CD8-positive, alpha-beta memory T cell (primary cell): ENCODE measurements around the gene GABBR2. TPM values are rescaled to one million over a fixed set of nuclear protein-coding genes. Genes with fewer than 3 reads are reported as not detected.

ENCODE experiments used
- CTCF ChIA-PET: fragments of 350-600 bp; sonication (Branson Sonifier 250); formaldehyde crosslinking; loops from one replicate; lab custom pipeline; 2021; ENCODE audit warnings: antibody characterized with exemption; lab: Charles Lee
- POLR2A ChIA-PET: fragments of 350-600 bp; sonication (Branson Sonifier 250); formaldehyde crosslinking; loops from one replicate; lab custom pipeline; 2021; ENCODE audit warnings: antibody characterized with exemption; lab: Charles Lee
- DNase-seq, 5 donors: peaks; one replicate each; pipeline versions ENCODE4 v3.0.0 to v3.0.0-alpha.2; 2020 to 2022; ENCODE audit warnings: mixed read lengths in 1 of 5
- H3K27ac ChIP-seq: one replicate; pipeline ENCODE4 v1.7.0; 2013; ENCODE audit warnings: low read depth, mild to moderate bottlenecking, low read length, moderate library complexity
- H3K27me3 ChIP-seq: 2 replicates; pipeline ENCODE4 v1.7.0; 2013; ENCODE audit warnings: low read length, mild to moderate bottlenecking; ENCODE audit not compliant: insufficient read depth, poor library complexity, severe bottlenecking
- H3K36me3 ChIP-seq: 2 replicates; pipeline ENCODE4 v1.7.0; 2013; ENCODE audit warnings: mild to moderate bottlenecking, low read length, moderate library complexity; ENCODE audit not compliant: insufficient read depth
- H3K4me1 ChIP-seq: 2 replicates; pipeline ENCODE4 v1.7.0; 2013; ENCODE audit warnings: mild to moderate bottlenecking, low read length, moderate library complexity; ENCODE audit not compliant: insufficient read depth
- H3K4me3 ChIP-seq: 2 replicates; pipeline ENCODE4 v1.7.0; 2013; ENCODE audit warnings: mild to moderate bottlenecking, low read length
- H3K9me3 ChIP-seq: 2 replicates; pipeline ENCODE4 v1.7.0; 2013; ENCODE audit warnings: mild to moderate bottlenecking, low read length
- H3K27ac Mint-ChIP-seq, 8 donors: one replicate each; pipeline ENCODE4 v1.8.0; 2020 to 2021; ENCODE audit warnings: mixed read lengths in 8 of 8, mild to moderate bottlenecking in 6 of 8, inconsistent platforms in 3 of 8, moderate library complexity in 3 of 8
- H3K27me3 Mint-ChIP-seq, 2 donors: one replicate each; pipeline ENCODE4 v1.8.0; 2020 to 2021; ENCODE audit warnings: mixed read lengths in 2 of 2, mild to moderate bottlenecking in 1 of 2, moderate library complexity in 1 of 2
- H3K36me3 Mint-ChIP-seq, 3 donors: one replicate each; pipeline ENCODE4 v1.8.0; 2020 to 2021; ENCODE audit warnings: mixed read lengths in 3 of 3, inconsistent platforms in 1 of 3, mild to moderate bottlenecking in 1 of 3
- H3K4me1 Mint-ChIP-seq, 3 donors: one replicate each; pipeline ENCODE4 v1.8.0; 2020 to 2021; ENCODE audit warnings: mixed read lengths in 3 of 3, inconsistent platforms in 1 of 3, mild to moderate bottlenecking in 1 of 3
- H3K4me3 Mint-ChIP-seq, 7 donors: one replicate each; pipeline ENCODE4 v1.8.0; 2020 to 2021; ENCODE audit warnings: mixed read lengths in 7 of 7, mild to moderate bottlenecking in 6 of 7, moderate library complexity in 4 of 7, inconsistent platforms in 2 of 7
- H3K9me3 Mint-ChIP-seq, 5 donors: one replicate each; pipeline ENCODE4 v1.8.0; 2020 to 2022; ENCODE audit warnings: mixed read lengths in 5 of 5, mild to moderate bottlenecking in 3 of 5, moderate library complexity in 2 of 5, inconsistent platforms in 1 of 5
- polyA plus RNA-seq: library from polyadenylated mRNA; unstranded; fragments of 300-500 nt; fragmentation: Illumina TruSeq; gene quantifications from one replicate; pipeline ENCODE4 v1.2.3, GENCODE V29; 2021
- total RNA-seq, 2 experiments: library from RNA; stranded (reverse); gene quantifications; one replicate each; pipeline ENCODE4 v1.2.3, GENCODE V29; 2021

GABBR2 gene
- total and polyA plus RNA-seq, 3 experiments from 2014 or later = not detected

DNA sequence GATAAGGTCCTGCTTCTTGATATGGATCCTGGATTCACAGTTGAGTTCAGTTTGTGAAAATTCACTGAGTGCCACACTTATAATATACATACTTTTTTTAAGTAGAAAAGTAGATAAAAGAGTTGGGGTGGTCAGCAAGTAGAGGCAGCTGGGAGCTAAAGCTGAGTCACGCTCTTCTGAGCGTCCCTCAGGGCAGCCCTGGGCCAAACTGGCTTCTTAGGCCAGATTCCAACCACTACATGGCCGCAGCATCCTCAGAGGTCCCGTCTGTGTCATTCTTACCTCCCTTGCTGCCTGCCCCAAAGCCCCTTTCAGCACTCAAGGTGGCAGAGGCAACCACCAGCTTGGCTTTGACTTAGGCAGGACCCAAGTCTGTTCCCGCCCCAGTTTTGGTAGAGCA is 329.9 kb downstream of the GABBR2 start:
- Histone ChIP-seq H3K27ac (no peak overlapping the region), H3K36me3 (no peaks in the 10 kb centered on the region), H3K4me1 (no peaks in the 10 kb centered on the region), H3K27me3 (no peaks in the 10 kb centered on the region), H3K4me3 (no peak overlapping the region), H3K9me3 (no peaks in the 10 kb centered on the region)
- ChIA-PET POLR2A (no interaction called here), CTCF (no interaction called here)
- H3K9me3 Mint-ChIP-seq = no peaks in the 10 kb centered on the region
- no peaks in the 10 kb centered on the region for H3K36me3 Mint-ChIP-seq
- no peak overlapping the region for H3K4me3 Mint-ChIP-seq
- H3K27me3 Mint-ChIP-seq = peaks cover 2 to 6% of the 10 kb centered on the region in 2 donors
- no peak overlapping the region for H3K27ac Mint-ChIP-seq
- no peaks in the 10 kb centered on the region for H3K4me1 Mint-ChIP-seq
- DNase-seq = no peak

DNA sequence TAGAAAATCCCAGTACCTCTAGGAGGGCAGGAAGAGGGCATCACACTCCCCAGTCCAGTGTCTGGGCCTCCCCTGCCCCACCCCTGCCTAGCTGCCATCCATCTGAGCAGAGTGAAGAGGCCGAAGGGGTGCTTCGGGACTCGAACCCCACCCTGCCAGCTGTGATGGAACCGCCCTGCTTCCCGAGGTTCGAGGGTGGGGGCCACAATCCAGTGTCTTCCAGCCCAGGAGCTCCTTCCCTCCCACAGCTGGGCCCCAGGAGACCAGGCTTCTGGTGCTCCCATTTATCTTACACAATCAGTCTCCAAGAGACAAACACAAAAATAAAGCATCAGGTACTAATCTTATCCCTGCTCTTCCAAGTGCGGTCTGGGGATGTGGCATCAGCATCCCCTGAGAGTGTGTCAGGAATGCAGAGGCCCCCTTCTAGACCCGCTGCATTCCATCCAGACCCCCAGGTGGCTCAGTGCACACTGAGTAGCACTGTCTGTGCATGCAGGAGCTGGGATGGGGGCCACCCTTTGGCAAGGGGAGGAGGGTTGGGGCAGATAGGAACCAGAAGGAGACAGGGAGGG is 330.4 kb downstream of the GABBR2 start:
- H3K4me3 ChIP-seq = no peak overlapping the region
- no peaks in the 10 kb centered on the region for H3K36me3 Mint-ChIP-seq
- no peaks in the 10 kb centered on the region for H3K9me3 Mint-ChIP-seq
- H3K4me3 Mint-ChIP-seq = no peak overlapping the region
- DNase-seq = no peak
- H3K27me3 Mint-ChIP-seq = peaks cover 2 to 6% of the 10 kb centered on the region in 2 donors
- CTCF ChIA-PET = no interaction called here
- H3K4me1 ChIP-seq = no peaks in the 10 kb centered on the region
- no peaks in the 10 kb centered on the region for H3K27me3 ChIP-seq
- H3K36me3 ChIP-seq = no peaks in the 10 kb centered on the region
- no peak overlapping the region for H3K27ac Mint-ChIP-seq
- H3K9me3 ChIP-seq = no peaks in the 10 kb centered on the region
- no peak overlapping the region for H3K27ac ChIP-seq
- no peaks in the 10 kb centered on the region for H3K4me1 Mint-ChIP-seq
- POLR2A ChIA-PET = no interaction called here

DNA sequence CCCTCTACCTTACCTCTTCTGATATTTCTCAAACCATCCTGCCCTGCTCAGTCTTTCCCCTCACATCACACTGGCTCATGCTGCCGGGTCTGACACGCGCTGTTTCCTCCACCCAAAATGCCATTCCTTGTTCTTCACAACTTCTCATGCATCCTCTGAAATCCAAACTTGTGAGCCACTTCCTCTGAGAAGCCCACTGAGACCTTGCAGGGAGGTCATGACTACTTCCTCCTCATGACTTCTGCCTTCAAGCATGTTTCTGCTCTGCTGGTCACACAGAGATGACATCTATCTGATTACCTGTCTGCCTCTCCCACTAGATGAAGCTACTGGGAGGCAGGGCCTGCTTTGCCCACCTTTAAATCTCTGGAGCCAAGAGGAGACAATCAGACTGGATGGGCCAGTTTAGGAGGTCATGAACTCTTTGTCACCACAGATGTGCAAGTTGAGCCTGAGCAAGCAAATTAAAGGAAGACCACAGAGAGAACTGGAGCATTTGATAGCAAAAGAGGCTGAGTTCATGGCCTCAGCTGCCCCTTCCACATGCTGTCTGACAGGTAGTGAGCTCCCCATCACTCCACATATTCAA is 333.5 kb downstream of the GABBR2 start:
- peak overlapping the region in 1 of 8 donors; percentile 24 for H3K27ac Mint-ChIP-seq
- no peaks in the 10 kb centered on the region for H3K36me3 ChIP-seq
- no peaks in the 10 kb centered on the region for H3K36me3 Mint-ChIP-seq
- H3K27me3 ChIP-seq = no peaks in the 10 kb centered on the region
- no peak overlapping the region for H3K4me3 Mint-ChIP-seq
- no peak for DNase-seq
- no peaks in the 10 kb centered on the region for H3K4me1 Mint-ChIP-seq
- no peak overlapping the region for H3K27ac ChIP-seq
- CTCF ChIA-PET = no interaction called here
- H3K9me3 ChIP-seq = no peaks in the 10 kb centered on the region
- H3K4me3 ChIP-seq = no peak overlapping the region
- POLR2A ChIA-PET = no interaction called here
- H3K9me3 Mint-ChIP-seq = no peaks in the 10 kb centered on the region
- H3K4me1 ChIP-seq = no peaks in the 10 kb centered on the region
- peaks cover 2 to 17% of the 10 kb centered on the region in 2 donors for H3K27me3 Mint-ChIP-seq

DNA sequence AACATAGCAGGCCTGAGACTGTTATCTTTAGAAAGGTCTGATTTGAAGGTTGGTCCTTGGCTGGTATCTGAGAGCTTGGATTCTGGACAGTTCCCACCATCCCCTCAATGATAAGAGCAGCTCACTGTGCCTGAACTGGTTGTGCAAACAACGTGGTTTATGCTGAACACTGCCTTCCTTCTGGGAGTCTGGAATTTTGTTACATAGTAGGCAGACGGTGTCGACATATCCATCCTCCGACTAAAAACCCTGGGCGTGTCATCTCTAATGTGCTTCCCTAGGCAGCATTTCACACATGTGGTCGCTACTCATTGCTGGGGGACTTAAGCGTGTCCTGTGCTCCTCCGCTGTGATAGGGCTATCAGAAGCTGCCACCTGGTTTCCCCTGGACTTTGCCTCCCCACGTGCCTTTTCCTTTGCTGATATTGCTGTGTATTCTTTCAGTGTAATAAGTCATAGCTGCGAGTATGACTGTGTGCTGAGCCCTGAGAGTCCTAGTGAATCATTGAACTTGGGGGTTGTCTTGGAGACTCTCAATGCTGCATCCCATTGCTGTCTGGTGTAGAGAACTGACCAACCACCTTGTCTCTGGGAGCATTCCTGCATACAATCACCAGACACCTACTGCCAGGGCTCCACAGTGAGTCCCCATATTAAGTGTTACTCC is 334.2 kb downstream of the GABBR2 start:
- Histone ChIP-seq H3K36me3 (no peaks in the 10 kb centered on the region), H3K4me1 (no peaks in the 10 kb centered on the region), H3K27me3 (no peaks in the 10 kb centered on the region), H3K27ac (no peak overlapping the region), H3K4me3 (no peak overlapping the region), H3K9me3 (no peaks in the 10 kb centered on the region)
- Mint-ChIP-seq H3K9me3 (no peaks in the 10 kb centered on the region), H3K27me3 (peaks cover 7 to 17% of the 10 kb centered on the region in 2 donors), H3K36me3 (no peaks in the 10 kb centered on the region), H3K4me3 (no peak overlapping the region), H3K4me1 (no peaks in the 10 kb centered on the region), H3K27ac (no peak overlapping the region)
- POLR2A ChIA-PET = no interaction called here
- DNase-seq = no peak
- CTCF ChIA-PET = no interaction called here

DNA sequence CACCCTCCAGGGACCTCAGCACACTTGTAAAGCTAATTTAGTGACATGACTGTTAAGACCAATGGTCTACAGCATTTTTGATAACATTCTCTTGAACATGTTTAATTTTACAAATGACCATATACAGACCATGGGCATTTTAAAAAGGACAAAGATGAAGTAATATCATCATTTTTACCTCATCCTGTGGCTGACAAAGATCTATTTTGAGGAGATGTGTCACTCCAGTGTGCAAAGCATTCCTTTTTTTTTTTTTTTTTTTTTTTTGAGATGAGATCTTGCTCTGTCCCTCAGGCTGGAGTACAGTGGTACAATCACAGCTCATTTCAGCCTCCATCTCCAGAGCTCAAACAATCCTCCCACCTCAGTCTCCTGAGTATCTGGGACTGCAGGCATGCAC is 335.1 kb downstream of the GABBR2 start:
- peaks cover 11 to 20% of the 10 kb centered on the region in 2 donors for H3K27me3 Mint-ChIP-seq
- no peak for DNase-seq
- no peaks in the 10 kb centered on the region for H3K36me3 ChIP-seq
- H3K27ac ChIP-seq = no peak overlapping the region
- ChIA-PET POLR2A (interaction anchor here (0.8 kb wide), 1 partner anchor 9 kb away, joined by 6 read pairs; no protein-coding TSS in a partner anchor), CTCF (no interaction called here)
- H3K4me1 ChIP-seq = no peaks in the 10 kb centered on the region
- no peaks in the 10 kb centered on the region for H3K36me3 Mint-ChIP-seq
- no peak overlapping the region for H3K4me3 Mint-ChIP-seq
- H3K4me1 Mint-ChIP-seq = no peaks in the 10 kb centered on the region
- H3K9me3 ChIP-seq = no peaks in the 10 kb centered on the region
- no peaks in the 10 kb centered on the region for H3K9me3 Mint-ChIP-seq
- H3K4me3 ChIP-seq = no peak overlapping the region
- no peaks in the 10 kb centered on the region for H3K27me3 ChIP-seq
- H3K27ac Mint-ChIP-seq = peak overlapping the region in 1 of 8 donors; percentile 24

DNA sequence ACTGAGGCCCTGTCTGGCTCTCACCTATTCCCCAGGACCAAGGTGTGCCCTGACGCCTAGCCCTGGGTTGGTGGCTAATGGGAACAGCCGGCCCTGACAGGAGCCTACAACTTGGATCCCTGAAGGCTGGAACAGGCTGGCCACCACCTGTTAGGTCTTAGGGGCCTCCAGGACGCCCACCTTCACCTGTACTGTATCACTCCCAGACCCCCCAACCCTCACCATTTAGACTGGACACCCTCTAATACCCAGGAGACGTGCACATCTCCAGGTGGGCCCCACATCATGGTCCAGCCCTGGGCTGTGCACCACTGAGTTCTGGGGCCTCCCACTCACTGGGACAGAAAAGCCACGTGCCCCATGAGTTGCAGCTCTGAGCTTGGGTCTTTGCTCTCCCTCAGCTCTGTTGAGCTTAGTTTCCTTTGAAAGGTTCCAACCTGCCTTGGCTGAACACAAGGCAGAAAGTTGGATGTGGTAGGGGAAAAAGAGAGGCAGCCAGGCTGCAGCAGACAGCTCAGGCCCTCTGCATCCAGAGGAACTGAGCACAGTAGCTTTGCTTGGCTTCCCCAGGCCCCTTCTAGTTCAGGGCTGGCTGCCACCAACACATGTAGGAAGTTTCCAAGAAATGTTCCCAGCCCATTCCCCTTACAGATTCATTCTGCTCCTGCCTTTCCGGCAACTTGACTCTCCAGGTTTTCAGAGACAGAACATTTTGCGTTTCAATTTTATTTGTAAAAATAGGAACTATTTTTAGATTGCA is 336.5 kb downstream of the GABBR2 start:
- H3K4me3 ChIP-seq = no peak overlapping the region
- ChIA-PET CTCF (no interaction called here), POLR2A (no interaction called here)
- Mint-ChIP-seq H3K4me3 (no peak overlapping the region), H3K27me3 (peaks cover 13 to 30% of the 10 kb centered on the region in 2 donors), H3K9me3 (peaks cover 0 to 5% (median 1%) of the 10 kb centered on the region in 5 donors), H3K36me3 (no peaks in the 10 kb centered on the region), H3K27ac (no peak overlapping the region), H3K4me1 (no peaks in the 10 kb centered on the region)
- no peaks in the 10 kb centered on the region for H3K4me1 ChIP-seq
- H3K27me3 ChIP-seq = no peaks in the 10 kb centered on the region
- no peak for DNase-seq
- no peaks in the 10 kb centered on the region for H3K36me3 ChIP-seq
- H3K27ac ChIP-seq = no peak overlapping the region
- H3K9me3 ChIP-seq = no peaks in the 10 kb centered on the region

DNA sequence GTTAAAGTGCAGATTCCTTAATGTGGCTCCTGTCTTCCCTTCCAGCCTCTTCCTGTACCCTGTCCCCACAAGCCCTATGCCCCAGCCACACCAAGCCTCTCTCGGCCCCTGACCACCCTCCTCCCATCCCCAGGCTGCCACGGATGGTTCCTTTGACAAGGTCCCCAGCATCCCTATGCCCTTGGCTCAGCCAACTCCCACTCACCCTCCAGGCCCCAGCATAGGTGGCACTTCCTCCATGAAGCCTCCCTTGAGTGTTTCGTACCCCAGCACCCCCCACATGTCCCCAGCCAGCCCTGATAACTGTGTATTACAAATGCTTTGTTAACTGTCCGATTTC is 337.8 kb downstream of the GABBR2 start:
- H3K27ac ChIP-seq = no peak overlapping the region
- no peak overlapping the region for H3K4me3 ChIP-seq
- H3K27ac Mint-ChIP-seq = no peak overlapping the region
- ChIA-PET CTCF (no interaction called here), POLR2A (no interaction called here)
- H3K27me3 Mint-ChIP-seq = peaks cover 18 to 37% of the 10 kb centered on the region in 2 donors
- no peaks in the 10 kb centered on the region for H3K36me3 ChIP-seq
- H3K27me3 ChIP-seq = no peaks in the 10 kb centered on the region
- H3K9me3 ChIP-seq = peaks cover 7% of the 10 kb centered on the region
- H3K4me1 Mint-ChIP-seq = no peaks in the 10 kb centered on the region
- DNase-seq = no peak
- no peaks in the 10 kb centered on the region for H3K4me1 ChIP-seq
- H3K36me3 Mint-ChIP-seq = no peaks in the 10 kb centered on the region
- H3K4me3 Mint-ChIP-seq = no peak overlapping the region
- peaks cover 0 to 16% (median 10%) of the 10 kb centered on the region in 5 donors for H3K9me3 Mint-ChIP-seq
